ENCODE data around the gene NUDT17.

DNA sequence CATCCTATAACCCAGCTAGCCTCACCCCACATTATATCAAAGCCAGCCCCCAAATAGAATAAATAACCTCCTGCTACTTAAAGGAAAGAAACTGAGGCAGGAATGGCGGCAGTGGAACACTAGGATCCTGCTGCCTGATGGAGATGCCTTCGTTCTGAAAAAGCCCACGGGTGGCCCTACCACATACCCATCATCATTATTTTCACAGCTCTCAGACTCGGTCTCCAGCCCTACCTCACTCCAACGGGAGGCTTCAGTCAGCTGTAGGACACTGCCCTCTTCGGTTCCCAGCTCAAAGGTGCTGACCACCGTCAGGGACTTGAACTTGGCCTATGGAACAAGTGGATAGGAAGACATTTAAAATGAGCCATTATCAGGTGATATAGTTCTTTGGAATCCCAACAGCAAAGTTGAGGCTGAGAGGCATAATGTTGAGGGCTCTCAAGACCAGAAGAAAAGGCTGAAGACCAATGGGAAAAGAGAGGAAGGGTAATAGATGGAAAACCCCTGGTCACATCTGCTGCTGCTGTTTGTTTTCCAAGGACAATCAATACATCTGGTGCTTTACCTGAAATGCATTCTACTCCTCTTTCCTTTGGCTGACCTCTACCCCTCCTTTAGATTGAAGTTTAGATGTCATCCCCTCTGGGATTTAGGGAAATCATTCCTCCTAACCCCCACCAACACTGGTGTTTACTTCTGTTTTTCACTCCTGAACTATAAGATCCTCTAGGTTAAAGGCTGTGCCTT lies 48.1 kb downstream of the NUDT17 start:
- TF ChIP-seq ATF3 (IDR thresholded peaks at IDR 0.05; ENCODE audit: insufficient read depth, low read depth, low read length) (no peak), PHF8 (conservative IDR thresholded peaks at IDR 0.05; ENCODE audit: low read depth, low read length) (no peak)
